H1 (cell line): Measurements from ENCODE around the gene FNIP2.

Experiments used
- CEBPB ChIP-seq: IDR thresholded peaks from 2 replicates; pipeline ENCODE4 v1.6.1; 2012; ENCODE audit warnings: low read depth, low read length
- EP300 ChIP-seq, 2 experiments: IDR thresholded peaks; 1 replicate in 1 of 2; 2 replicates in 1 of 2; pipeline ENCODE4 v1.6.1; 2011 to 2012; ENCODE audit warnings: low read depth in 2 of 2, low read length in 2 of 2, mild to moderate bottlenecking in 2 of 2, borderline replicate concordance in 1 of 2, inconsistent platforms in 1 of 2, moderate library complexity in 1 of 2
- HDAC6 ChIP-seq: IDR thresholded peaks from one replicate; pipeline ENCODE4 v1.7.1; 2012; ENCODE audit warnings: low read depth, mild to moderate bottlenecking, inconsistent platforms, low read length, moderate library complexity
- POLR2A ChIP-seq, 2 experiments: IDR thresholded peaks; 1 replicate in 1 of 2; 2 replicates in 1 of 2; pipeline ENCODE4 v1.6.1; 2011; ENCODE audit warnings: low read depth in 2 of 2, low read length in 2 of 2, mild to moderate bottlenecking in 2 of 2; ENCODE audit errors: control extremely low read depth in 1 of 2
- RXRA ChIP-seq: IDR thresholded peaks from 2 replicates; pipeline ENCODE4 v1.6.1; 2011; ENCODE audit warnings: low read depth, mild to moderate bottlenecking, low read length, moderate library complexity; ENCODE audit not compliant: insufficient read depth
- SP2 ChIP-seq: IDR thresholded peaks from 2 replicates; pipeline ENCODE4 v1.6.1; 2012; ENCODE audit warnings: mild to moderate bottlenecking, low read length, inconsistent platforms
- USF2 ChIP-seq: IDR thresholded peaks from 2 replicates; pipeline ENCODE4 v1.6.1; 2011; ENCODE audit warnings: low read length, improper control_type of control experiment
- TF ChIP-seq, protein P1 (sequence below), 3 experiments: IDR thresholded peaks; 1 replicate in 2 of 3; 2 replicates in 1 of 3; pipeline versions ENCODE4 v1.5.1 to v1.6.1; 2011; ENCODE audit warnings: low read length in 3 of 3, mild to moderate bottlenecking in 3 of 3, inconsistent platforms in 2 of 3, low read depth in 1 of 3, moderate library complexity in 1 of 3; ENCODE audit not compliant: insufficient read depth in 1 of 3; ENCODE audit errors: control extremely low read depth in 1 of 3
- TF ChIP-seq, protein P2 (sequence below): IDR thresholded peaks from 2 replicates; pipeline ENCODE4 v1.6.1; 2012; ENCODE audit warnings: low read length, inconsistent platforms

- TF ChIP-seq SP2 (no peak), RXRA (no peak), EP300 (IDR thresholded peaks at IDR 0.05; ENCODE audit: borderline replicate concordance in 1 of 2, low read depth in 2 of 2, low read length in 2 of 2) (no peak), POLR2A (IDR thresholded peaks at IDR 0.05; ENCODE audit: control extremely low read depth in 1 of 2, low read depth in 2 of 2, low read length in 2 of 2) (no peak), USF2 (no peak), HDAC6 (no peak), CEBPB (no peak)
- TF ChIP-seq, protein P1, sequence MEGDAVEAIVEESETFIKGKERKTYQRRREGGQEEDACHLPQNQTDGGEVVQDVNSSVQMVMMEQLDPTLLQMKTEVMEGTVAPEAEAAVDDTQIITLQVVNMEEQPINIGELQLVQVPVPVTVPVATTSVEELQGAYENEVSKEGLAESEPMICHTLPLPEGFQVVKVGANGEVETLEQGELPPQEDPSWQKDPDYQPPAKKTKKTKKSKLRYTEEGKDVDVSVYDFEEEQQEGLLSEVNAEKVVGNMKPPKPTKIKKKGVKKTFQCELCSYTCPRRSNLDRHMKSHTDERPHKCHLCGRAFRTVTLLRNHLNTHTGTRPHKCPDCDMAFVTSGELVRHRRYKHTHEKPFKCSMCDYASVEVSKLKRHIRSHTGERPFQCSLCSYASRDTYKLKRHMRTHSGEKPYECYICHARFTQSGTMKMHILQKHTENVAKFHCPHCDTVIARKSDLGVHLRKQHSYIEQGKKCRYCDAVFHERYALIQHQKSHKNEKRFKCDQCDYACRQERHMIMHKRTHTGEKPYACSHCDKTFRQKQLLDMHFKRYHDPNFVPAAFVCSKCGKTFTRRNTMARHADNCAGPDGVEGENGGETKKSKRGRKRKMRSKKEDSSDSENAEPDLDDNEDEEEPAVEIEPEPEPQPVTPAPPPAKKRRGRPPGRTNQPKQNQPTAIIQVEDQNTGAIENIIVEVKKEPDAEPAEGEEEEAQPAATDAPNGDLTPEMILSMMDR (IDR thresholded peaks at IDR 0.05; ENCODE audit: control extremely low read depth in 1 of 3, insufficient read depth in 1 of 3, low read depth in 1 of 3, low read length in 3 of 3): no peak
- TF ChIP-seq, protein P2, sequence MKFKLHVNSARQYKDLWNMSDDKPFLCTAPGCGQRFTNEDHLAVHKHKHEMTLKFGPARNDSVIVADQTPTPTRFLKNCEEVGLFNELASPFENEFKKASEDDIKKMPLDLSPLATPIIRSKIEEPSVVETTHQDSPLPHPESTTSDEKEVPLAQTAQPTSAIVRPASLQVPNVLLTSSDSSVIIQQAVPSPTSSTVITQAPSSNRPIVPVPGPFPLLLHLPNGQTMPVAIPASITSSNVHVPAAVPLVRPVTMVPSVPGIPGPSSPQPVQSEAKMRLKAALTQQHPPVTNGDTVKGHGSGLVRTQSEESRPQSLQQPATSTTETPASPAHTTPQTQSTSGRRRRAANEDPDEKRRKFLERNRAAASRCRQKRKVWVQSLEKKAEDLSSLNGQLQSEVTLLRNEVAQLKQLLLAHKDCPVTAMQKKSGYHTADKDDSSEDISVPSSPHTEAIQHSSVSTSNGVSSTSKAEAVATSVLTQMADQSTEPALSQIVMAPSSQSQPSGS: no peak
Observed at GRCh38 chr4:158787709-158788475, 19.1 kb downstream of the FNIP2 start.
